SK-N-SH (cell line): ENCODE data around the gene BIRC5.

Experiments used
- EP300 ChIP-seq, 2 experiments: IDR thresholded peaks; 2 replicates each; pipeline versions ENCODE4 v1.4.0 to v1.6.1; 2012; ENCODE audit warnings: borderline replicate concordance in 1 of 2, low read depth in 1 of 2, low read length in 1 of 2
- FOXJ3 ChIP-seq: sonication (generic); formaldehyde crosslinking; IDR thresholded peaks from 2 replicates; pipeline ENCODE4 v1.5.1; 2020; ENCODE audit warnings: mild to moderate bottlenecking, missing genetic modification reagents
- FOXM1 ChIP-seq: IDR thresholded peaks from 2 replicates; pipeline ENCODE4 v1.4.0; 2012; ENCODE audit warnings: low read depth, mild to moderate bottlenecking
- SIN3A ChIP-seq: IDR thresholded peaks from 2 replicates; pipeline ENCODE4 v1.6.1; 2012; ENCODE audit warnings: low read depth, mild to moderate bottlenecking, low read length, moderate library complexity, borderline replicate concordance
- SMC3 ChIP-seq: IDR thresholded peaks from 2 replicates; pipeline ENCODE4 v1.6.1; 2012; ENCODE audit warnings: low read depth, low read length, improper control_type of control experiment
- TAF1 ChIP-seq: IDR thresholded peaks from 2 replicates; pipeline ENCODE4 v1.6.1; 2012; ENCODE audit warnings: low read depth, mild to moderate bottlenecking, low read length, moderate library complexity, borderline replicate concordance
- YY1 ChIP-seq: IDR thresholded peaks from 2 replicates; pipeline ENCODE4 v1.4.0; 2012; ENCODE audit warnings: low read depth, mild to moderate bottlenecking
- TF ChIP-seq, protein P1 (sequence below): IDR thresholded peaks from 2 replicates; pipeline ENCODE4; 2012
- TF ChIP-seq, protein P2 (sequence below): IDR thresholded peaks from 2 replicates; pipeline ENCODE4 v1.6.1; 2012; ENCODE audit warnings: mild to moderate bottlenecking, low read depth, low read length, moderate library complexity
- TF ChIP-seq, protein P3 (sequence below): fragments of 200-600 bp; sonication (generic); IDR thresholded peaks from 2 replicates; pipeline ENCODE4 v1.6.1; 2017; ENCODE audit warnings: antibody characterized with exemption, mild to moderate bottlenecking, moderate library complexity

DNA sequence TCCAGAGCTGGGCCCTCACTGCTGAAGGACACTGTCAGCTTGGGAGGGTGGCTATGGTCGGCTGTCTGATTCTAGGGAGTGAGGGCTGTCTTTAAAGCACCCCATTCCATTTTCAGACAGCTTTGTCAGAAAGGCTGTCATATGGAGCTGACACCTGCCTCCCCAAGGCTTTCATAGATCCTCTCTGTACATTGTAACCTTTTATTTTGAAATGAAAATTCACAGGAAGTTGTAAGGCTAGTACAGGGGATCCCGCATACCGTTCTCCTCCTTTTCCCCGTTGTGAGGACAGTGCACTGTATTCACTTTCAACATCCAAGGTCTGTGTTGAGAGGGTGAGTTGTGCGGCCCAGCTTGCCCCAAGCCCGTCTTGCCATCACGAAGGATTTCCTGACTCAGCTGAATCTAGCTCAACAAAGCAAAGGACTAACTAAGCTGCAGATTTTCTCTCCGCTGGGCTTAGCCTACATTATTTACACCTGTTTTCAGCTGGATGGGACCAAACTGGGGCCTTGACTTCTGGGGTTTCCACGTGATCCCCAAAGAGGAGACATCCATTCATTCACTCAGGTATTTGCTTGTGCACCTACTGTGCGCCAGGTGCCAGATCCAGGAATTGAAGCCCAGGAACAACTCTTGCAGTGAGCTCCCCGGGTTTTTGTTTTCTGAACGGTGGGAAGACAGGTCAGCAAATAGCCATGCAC lies 12.2 kb downstream of the BIRC5 start:
- no peak for TF ChIP-seq FOXJ3
- TF ChIP-seq YY1, result no peak
- TF ChIP-seq TAF1, result no peak
- TF ChIP-seq, protein P1, sequence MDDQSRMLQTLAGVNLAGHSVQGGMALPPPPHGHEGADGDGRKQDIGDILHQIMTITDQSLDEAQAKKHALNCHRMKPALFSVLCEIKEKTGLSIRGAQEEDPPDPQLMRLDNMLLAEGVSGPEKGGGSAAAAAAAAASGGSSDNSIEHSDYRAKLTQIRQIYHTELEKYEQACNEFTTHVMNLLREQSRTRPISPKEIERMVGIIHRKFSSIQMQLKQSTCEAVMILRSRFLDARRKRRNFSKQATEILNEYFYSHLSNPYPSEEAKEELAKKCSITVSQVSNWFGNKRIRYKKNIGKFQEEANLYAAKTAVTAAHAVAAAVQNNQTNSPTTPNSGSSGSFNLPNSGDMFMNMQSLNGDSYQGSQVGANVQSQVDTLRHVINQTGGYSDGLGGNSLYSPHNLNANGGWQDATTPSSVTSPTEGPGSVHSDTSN, result no peak
- no peak for TF ChIP-seq SMC3
- TF ChIP-seq FOXM1, result no peak
- TF ChIP-seq, protein P2, sequence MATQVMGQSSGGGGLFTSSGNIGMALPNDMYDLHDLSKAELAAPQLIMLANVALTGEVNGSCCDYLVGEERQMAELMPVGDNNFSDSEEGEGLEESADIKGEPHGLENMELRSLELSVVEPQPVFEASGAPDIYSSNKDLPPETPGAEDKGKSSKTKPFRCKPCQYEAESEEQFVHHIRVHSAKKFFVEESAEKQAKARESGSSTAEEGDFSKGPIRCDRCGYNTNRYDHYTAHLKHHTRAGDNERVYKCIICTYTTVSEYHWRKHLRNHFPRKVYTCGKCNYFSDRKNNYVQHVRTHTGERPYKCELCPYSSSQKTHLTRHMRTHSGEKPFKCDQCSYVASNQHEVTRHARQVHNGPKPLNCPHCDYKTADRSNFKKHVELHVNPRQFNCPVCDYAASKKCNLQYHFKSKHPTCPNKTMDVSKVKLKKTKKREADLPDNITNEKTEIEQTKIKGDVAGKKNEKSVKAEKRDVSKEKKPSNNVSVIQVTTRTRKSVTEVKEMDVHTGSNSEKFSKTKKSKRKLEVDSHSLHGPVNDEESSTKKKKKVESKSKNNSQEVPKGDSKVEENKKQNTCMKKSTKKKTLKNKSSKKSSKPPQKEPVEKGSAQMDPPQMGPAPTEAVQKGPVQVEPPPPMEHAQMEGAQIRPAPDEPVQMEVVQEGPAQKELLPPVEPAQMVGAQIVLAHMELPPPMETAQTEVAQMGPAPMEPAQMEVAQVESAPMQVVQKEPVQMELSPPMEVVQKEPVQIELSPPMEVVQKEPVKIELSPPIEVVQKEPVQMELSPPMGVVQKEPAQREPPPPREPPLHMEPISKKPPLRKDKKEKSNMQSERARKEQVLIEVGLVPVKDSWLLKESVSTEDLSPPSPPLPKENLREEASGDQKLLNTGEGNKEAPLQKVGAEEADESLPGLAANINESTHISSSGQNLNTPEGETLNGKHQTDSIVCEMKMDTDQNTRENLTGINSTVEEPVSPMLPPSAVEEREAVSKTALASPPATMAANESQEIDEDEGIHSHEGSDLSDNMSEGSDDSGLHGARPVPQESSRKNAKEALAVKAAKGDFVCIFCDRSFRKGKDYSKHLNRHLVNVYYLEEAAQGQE, result no peak
- TF ChIP-seq, protein P3, sequence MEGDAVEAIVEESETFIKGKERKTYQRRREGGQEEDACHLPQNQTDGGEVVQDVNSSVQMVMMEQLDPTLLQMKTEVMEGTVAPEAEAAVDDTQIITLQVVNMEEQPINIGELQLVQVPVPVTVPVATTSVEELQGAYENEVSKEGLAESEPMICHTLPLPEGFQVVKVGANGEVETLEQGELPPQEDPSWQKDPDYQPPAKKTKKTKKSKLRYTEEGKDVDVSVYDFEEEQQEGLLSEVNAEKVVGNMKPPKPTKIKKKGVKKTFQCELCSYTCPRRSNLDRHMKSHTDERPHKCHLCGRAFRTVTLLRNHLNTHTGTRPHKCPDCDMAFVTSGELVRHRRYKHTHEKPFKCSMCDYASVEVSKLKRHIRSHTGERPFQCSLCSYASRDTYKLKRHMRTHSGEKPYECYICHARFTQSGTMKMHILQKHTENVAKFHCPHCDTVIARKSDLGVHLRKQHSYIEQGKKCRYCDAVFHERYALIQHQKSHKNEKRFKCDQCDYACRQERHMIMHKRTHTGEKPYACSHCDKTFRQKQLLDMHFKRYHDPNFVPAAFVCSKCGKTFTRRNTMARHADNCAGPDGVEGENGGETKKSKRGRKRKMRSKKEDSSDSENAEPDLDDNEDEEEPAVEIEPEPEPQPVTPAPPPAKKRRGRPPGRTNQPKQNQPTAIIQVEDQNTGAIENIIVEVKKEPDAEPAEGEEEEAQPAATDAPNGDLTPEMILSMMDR, result no peak
- no peak for TF ChIP-seq SIN3A
- no peak for TF ChIP-seq EP300 (IDR thresholded peaks at IDR 0.05; ENCODE audit: borderline replicate concordance in 1 of 2, low read depth in 1 of 2, low read length in 1 of 2)
